Upper lobe of left lung (tissue), 4 donors: ENCODE measurements around the gene CFAP298.

Experiments
- CTCF ChIP-seq, 6 experiments: fragments of 450-650 bp in 4 of 6; fragments of 200-600 bp in 2 of 6; sonication (generic) in 2 of 6; IDR thresholded peaks; one replicate each; pipeline ENCODE4 v1.5.1; 2016 to 2019; ENCODE audit warnings: antibody characterized with exemption in 6 of 6
- EP300 ChIP-seq, 4 donors: sonication (generic); formaldehyde crosslinking; IDR thresholded peaks; one replicate each; pipeline ENCODE4 v1.5.1; 2017; ENCODE audit warnings: antibody characterized with exemption in 4 of 4, control low read depth in 2 of 4

GRCh38 chr21:32608851-32609250 is 3.3 kb downstream of the CFAP298 start:
- TF ChIP-seq CTCF (IDR thresholded peaks at IDR 0.05) (no peak), EP300 (IDR thresholded peaks at IDR 0.05) (no peak)
